ENCODE measurements around the gene FCGR3A.

FCGR3A gene

DNA sequence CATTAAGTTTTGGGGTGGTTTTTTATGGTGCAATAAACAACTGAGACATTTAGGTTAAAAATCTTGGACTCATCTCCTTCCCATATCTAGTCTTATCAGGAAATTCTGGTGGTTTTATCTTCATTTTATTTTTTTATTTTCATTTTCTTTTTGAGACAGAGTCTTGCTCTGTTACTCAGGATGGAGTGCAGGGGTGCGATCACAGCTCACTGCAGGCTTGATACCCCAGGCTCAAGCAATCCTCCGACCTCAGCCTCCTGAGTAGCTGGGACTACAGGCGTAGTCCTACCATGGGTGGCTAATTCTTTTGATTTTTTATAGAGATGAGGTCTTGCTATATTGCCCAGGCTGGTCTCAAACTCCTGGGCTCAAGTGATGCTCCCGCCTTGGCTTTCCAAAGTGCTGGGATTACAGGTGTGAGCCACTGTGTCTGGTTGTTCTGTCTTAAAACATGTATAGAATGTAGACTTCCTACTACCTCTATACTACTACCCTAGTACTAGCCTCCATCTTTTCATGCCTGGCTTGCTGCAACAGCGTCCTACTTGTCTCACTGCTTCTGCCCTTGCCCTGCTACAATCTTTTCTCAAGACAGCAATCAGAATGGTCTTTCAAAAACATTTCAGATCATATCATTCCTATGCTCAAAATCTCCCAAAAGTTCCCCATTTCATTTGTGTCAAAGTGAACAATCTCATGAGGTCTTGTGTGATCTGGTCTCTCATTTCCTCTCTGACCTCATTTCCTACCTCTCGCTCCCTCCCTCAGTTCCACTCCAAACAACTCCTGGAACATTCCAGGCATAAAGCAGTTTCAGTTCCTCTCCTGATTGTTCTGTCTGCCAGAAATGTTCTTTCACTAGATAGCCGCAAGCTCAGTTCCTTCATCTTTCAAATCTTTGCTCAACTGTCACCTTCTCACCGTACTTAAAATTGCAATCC, 50.2 kb downstream of the FCGR3A start:
- no peak for DNase-seq

GRCh38 chr1:161498646-161499045, 51.0 kb downstream of the FCGR3A start:
- no peak for DNase-seq

DNA sequence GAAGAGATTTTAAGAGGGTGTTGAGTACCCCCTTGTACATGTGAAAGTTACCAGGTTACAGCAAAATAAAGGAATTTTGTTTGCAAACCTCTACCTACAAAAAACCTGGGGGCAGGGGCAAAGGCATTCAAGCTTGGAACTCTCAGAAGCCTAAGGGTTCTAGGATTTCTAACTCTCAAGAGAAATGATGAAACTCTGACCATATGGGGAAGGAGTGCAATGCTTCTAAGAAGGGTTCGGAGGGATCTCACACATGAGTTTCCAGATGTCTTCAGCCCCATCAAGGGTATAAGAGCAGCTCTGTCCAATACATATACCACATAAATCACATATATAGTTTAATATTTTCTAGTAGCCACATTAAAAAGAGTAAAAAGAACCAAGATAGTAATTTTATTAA, 51.7 kb downstream of the FCGR3A start:
- no peak for DNase-seq

- no peak for DNase-seq
Observed at GRCh38 chr1:161495490-161495889, 54.1 kb downstream of the FCGR3A start.

DNA sequence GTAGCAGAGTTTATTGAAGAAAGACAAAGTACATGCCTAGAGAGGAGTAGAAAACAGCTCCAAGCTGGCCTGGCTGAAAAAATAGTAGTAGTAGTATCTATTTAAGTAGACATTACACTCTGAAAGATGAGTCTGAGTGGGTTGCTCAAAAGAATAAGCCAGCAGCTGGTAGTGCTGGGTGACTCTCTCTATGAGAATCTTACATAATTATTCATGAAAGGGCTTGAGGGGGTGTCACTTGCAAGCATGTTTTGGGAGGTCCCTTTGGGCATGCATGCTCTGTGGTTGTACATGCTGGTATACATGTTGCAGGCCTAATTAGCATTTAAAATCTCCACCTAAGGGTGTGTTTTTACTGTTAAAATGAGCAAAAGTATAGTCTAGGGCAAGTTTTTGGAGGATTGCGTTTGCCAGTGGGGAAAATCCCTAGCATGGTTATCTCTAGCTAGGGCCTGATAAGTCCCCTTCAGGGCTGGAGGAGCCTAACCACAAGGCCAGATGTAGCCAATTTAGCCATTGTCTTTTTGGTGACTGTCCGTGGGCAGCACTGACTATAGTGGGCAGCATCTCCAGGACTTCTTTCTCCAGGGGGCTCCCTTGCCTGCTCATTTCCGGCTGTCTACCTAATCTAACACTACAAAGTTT, 55.4 kb downstream of the FCGR3A start:
- DNase-seq: no peak

DNA sequence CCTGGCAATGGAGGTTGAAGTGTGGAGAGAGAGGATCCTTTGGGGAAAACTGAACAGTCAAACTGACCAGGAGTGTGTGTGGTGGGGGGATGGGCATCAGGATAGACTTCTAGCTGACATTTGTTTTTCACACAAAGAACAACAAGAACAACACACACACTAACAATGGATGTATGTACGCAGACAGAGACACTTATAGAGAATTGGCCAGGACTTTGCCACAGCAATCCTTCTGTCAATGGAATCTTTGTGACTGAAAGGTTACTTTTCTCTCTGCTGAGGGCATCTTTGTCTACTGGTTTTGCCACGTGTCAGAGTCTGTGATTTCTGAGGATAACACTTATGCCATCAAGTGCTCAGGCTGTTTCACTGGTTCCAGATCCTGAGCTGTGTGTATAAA, 56.8 kb downstream of the FCGR3A start:
- DNase-seq: no peak
